ENCODE results near the gene TIFAB. TPM values are rescaled to one million over a fixed set of nuclear protein-coding genes. Genes with fewer than 3 reads are reported as not detected.

The TIFAB gene
- total RNA-seq, 1 donor from 2014 or later: not detected

GRCh38 chr5:135429301-135430134 is 22.6 kb downstream of the TIFAB start:
- FAIRE-seq: no peak
- DNase-seq (ENCODE audit: low spot score in 2 of 2): no peak

- DNase-seq (ENCODE audit: low spot score in 2 of 2): no peak
- FAIRE-seq: no peak
Observed at GRCh38 chr5:135428586-135428985, 23.6 kb downstream of the TIFAB start.

GRCh38 chr5:135426102-135427082 is 25.8 kb downstream of the TIFAB start:
- FAIRE-seq: no peak
- DNase-seq (ENCODE audit: low spot score in 2 of 2): no peak

GRCh38 chr5:135425641-135426040 is 26.5 kb downstream of the TIFAB start:
- FAIRE-seq: no peak
- no peak for DNase-seq (ENCODE audit: low spot score in 2 of 2)

GRCh38 chr5:135423846-135424168 is 28.3 kb downstream of the TIFAB start:
- no peak for FAIRE-seq
- DNase-seq (ENCODE audit: low spot score in 2 of 2): no peak

GRCh38 chr5:135423146-135423845 is 28.9 kb downstream of the TIFAB start:
- DNase-seq (ENCODE audit: low spot score in 2 of 2) (no peak), FAIRE-seq (no peak)

- peak; percentile 96 for FAIRE-seq
Observed at GRCh38 chr5:135422419-135422818, 29.7 kb downstream of the TIFAB start.

GRCh38 chr5:135417083-135417482 is 35.1 kb downstream of the TIFAB start:
- FAIRE-seq (no peak), DNase-seq (ENCODE audit: low spot score in 2 of 2) (no peak)

More at GRCh38 chr5:135422419-135422818, 29.7 kb downstream of the TIFAB start:
- no peak for DNase-seq (ENCODE audit: low spot score in 2 of 2)

GRCh38 chr5:135405082-135405481 is 47.1 kb downstream of the TIFAB start:
- DNase-seq (ENCODE audit: low spot score in 2 of 2) (no peak), FAIRE-seq (no peak)

- DNase-seq (ENCODE audit: low spot score in 2 of 2) (no peak), FAIRE-seq (no peak)
Observed at GRCh38 chr5:135402031-135402430, 50.1 kb downstream of the TIFAB start.

- FAIRE-seq: no peak
- DNase-seq (ENCODE audit: low spot score in 2 of 2): peak in 1 of 2 donors; percentile 44
Observed at GRCh38 chr5:135400866-135401265, 51.3 kb downstream of the TIFAB start.

- FAIRE-seq (no peak), DNase-seq (ENCODE audit: low spot score in 2 of 2) (no peak)
Observed at GRCh38 chr5:135399794-135400542, 52.2 kb downstream of the TIFAB start.

- FAIRE-seq (no peak), DNase-seq (ENCODE audit: low spot score in 2 of 2) (peak; percentile 87 to 93)
Observed at GRCh38 chr5:135398855-135399793, 53.0 kb downstream of the TIFAB start, which contains the start of gene MACROH2A1. Gene MACROH2A1, minus strand, starts transcription at chr5:135399231. Its CDS starts 10,138 bp downstream, at chr5:135389093.

- DNase-seq (ENCODE audit: low spot score in 2 of 2) (no peak), FAIRE-seq (no peak)
Observed at GRCh38 chr5:135398160-135398854, 53.8 kb downstream of the TIFAB start.

Measured in frontal cortex (tissue), 4 donors.